ENCODE data around the gene SLC27A5. TPM values are rescaled to one million over a fixed set of nuclear protein-coding genes. Genes with fewer than 3 reads are reported as not detected.

The SLC27A5 gene
- total and polyA plus RNA-seq, 9 of the 15 experiments (the other 6 are each of a cell fraction or from before 2014, with no cell fraction given) = 42.2 to 318 (median 64.7) TPM

DNA sequence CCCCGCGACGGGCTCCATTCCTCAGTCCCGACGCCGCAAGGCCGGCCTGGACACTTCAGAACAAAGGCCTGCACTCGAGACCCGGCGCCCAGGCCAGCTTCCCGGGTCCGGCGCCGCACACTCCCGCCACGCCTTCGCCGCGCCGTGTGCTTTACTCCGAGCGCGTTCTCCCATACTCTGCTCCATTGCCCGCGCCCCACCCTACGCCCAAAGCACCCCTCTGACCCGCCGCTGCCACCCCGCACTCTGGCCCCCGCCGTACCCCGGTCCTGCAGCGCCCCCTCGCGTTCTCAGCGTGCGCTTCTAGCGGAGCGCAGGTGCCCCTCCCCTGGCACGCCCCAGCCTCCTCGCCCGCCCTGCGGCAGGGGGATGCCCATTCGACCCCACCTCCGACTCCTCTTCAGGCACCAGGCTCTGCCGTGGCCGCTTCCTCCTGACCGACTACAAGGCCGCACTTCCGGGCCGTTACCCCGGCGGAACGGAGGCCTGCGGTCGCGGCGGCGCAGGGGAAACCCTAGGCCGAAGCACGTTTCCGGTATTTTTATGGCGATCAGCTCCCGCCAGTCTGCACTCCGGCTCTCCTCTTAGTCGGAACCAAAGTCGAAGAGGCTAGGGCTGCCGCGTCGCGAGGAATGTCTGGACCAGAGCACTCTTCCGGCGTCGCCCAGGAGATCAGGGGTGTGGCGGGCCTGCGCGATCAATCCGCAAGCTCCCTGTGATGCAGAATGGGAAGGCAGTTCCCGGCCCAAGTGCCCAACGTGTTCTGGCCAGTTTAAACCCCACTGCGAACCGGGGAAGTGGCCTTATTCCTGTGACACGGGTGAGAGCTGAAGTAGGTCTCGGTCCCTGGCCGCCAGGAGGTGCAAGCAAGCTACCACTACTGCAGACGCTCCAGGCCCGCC is 7.8 kb upstream of the SLC27A5 start, which contains the start of gene ZBTB45 (continued):
- TF ChIP-seq NFIC (IDR thresholded peaks at IDR 0.05) = peak; percentile 73
- no peak for TF ChIP-seq CBX2 (IDR thresholded peaks at IDR 0.05; ENCODE audit: insufficient read depth, low read length, poor library complexity, severe bottlenecking)
- 0 out of 2 replicates have a peak, but pooled peaks have one; percentile 4 for TF ChIP-seq ZNF197 (CRISPR knock-in tag; IDR thresholded peaks at IDR 0.05; ENCODE audit: low read depth)
- peak; percentile 71; the same call in 1 of the 2 replicates for TF ChIP-seq ZNF12 (CRISPR knock-in tag; IDR thresholded peaks at IDR 0.05)
- no peak; the same call in 1 of the 2 replicates for TF ChIP-seq SMAD3 (CRISPR knock-in tag; conservative IDR thresholded peaks at IDR 0.05)
- TF ChIP-seq AFF4 (CRISPR knock-in tag; IDR thresholded peaks at IDR 0.05) = peak; percentile 93; the same call in 1 of the 2 replicates
- TF ChIP-seq AFF1 (IDR thresholded peaks at IDR 0.05; ENCODE audit: low read depth in 1 of 2, partially characterized antibody in 2 of 2) = peak; percentile 53 to 86
- no peak for TF ChIP-seq ZNF586 (CRISPR knock-in tag; conservative IDR thresholded peaks at IDR 0.05)
- peak; percentile 81 for TF ChIP-seq POLR2H (tag; IDR thresholded peaks at IDR 0.05; ENCODE audit: low read depth)
- TF ChIP-seq CBFA2T2 (conservative IDR thresholded peaks at IDR 0.05) = no peak
- no peak for TF ChIP-seq ZNF212 (CRISPR knock-in tag; IDR thresholded peaks at IDR 0.05)
- TF ChIP-seq HSF4 (CRISPR knock-in tag; IDR thresholded peaks at IDR 0.05; ENCODE audit: borderline replicate concordance) = no peak
- TF ChIP-seq BCLAF1 (IDR thresholded peaks at IDR 0.05; ENCODE audit: borderline replicate concordance in 1 of 2, control insufficient read depth in 1 of 2, low read depth in 2 of 2, low read length in 1 of 2) = peak in 1 of 2 experiments; percentile 98; a peak in 2 of 4 replicates
- 0 out of 2 replicates have a peak, but pooled peaks have one; percentile 25 for TF ChIP-seq RBM14 (IDR thresholded peaks at IDR 0.05; ENCODE audit: borderline replicate concordance, insufficient read depth, low read depth, low read length)

Data from K562 (cell line).